Endothelial cell of umbilical vein (primary cell): ENCODE data around the gene PDLIM5. TPM values are rescaled to one million over a fixed set of nuclear protein-coding genes. Genes with fewer than 3 reads are reported as not detected.

ENCODE experiments used
- BruUV-seq: library from RNA; stranded (reverse); fragments of 400-500 nt; replicated peaks from 2 replicates; lab custom pipeline; 2021; lab: Mats Ljungman, UMichigan
- CTCF ChIA-PET: fragments of 300-600, 350-600 bp; sonication (Branson Sonifier 250); formaldehyde crosslinking; loops from one replicate; lab custom pipeline; 2021; ENCODE audit warnings: antibody characterized with exemption, inconsistent platforms; lab: Charles Lee
- POLR2A ChIA-PET: fragments of 300-600, 350-600 bp; sonication (Branson Sonifier 250); formaldehyde crosslinking; loops from one replicate; lab custom pipeline; 2021; ENCODE audit warnings: antibody characterized with exemption, inconsistent platforms; lab: Charles Lee
- DNase-seq: peaks from one replicate; pipeline ENCODE4 v3.0.0-alpha.2; 2011; ENCODE audit warnings: low read depth, low spot score
- FAIRE-seq: peaks from 2 replicates; lab custom pipeline; 2011; peaks lifted over from hg19 to GRCh38; lab: Jason Lieb, UNC
- H2AFZ ChIP-seq: 2 replicates; pipeline ENCODE4 v1.6.0; 2012; ENCODE audit warnings: low read depth, low read length, control low read depth, inconsistent platforms
- H3K27ac ChIP-seq: 2 replicates; pipeline ENCODE4 v1.5.1; 2011; ENCODE audit warnings: low read depth, mild to moderate bottlenecking, control low read depth, low read length, moderate library complexity; ENCODE audit not compliant: insufficient read depth
- H3K27me3 ChIP-seq, 2 experiments: 2 replicates each; pipeline versions ENCODE4 v1.6.0 to v1.6.1; 2011; ENCODE audit warnings: low read length in 2 of 2, mixed read lengths in 1 of 2; ENCODE audit not compliant: control insufficient read depth in 2 of 2, insufficient read depth in 2 of 2
- H3K36me3 ChIP-seq, 2 experiments: 2 replicates in 1 of 2; 3 replicates in 1 of 2; pipeline ENCODE4 v1.5.1; 2011; ENCODE audit warnings: low read length in 2 of 2, mild to moderate bottlenecking in 1 of 2, moderate library complexity in 1 of 2; ENCODE audit not compliant: control insufficient read depth in 2 of 2, insufficient read depth in 2 of 2; ENCODE audit errors: extremely low read depth in 1 of 2
- H3K4me1 ChIP-seq: 3 replicates; pipeline ENCODE4 v1.5.1; 2011; ENCODE audit warnings: mild to moderate bottlenecking, low read length; ENCODE audit not compliant: control insufficient read depth, insufficient read depth; ENCODE audit errors: extremely low read depth
- H3K4me2 ChIP-seq: 2 replicates; pipeline ENCODE4 v1.6.1; 2011; ENCODE audit warnings: low read length, control low read depth, mixed read lengths; ENCODE audit not compliant: insufficient read depth
- H3K4me3 ChIP-seq, 3 experiments: fragments of 200-600 bp in 1 of 3; sonication (generic), shearing (Covaris generic) in 1 of 3; replicated peaks in 1 of 3; 2 replicates each; pipeline ENCODE4 v1.5.1; 2011 to 2016; ENCODE audit warnings: control low read depth in 3 of 3, low read length in 3 of 3, mild to moderate bottlenecking in 2 of 3, inconsistent platforms in 1 of 3, low read depth in 1 of 3, moderate library complexity in 1 of 3; ENCODE audit not compliant: insufficient read depth in 1 of 3
- H3K79me2 ChIP-seq: 2 replicates; pipeline ENCODE4 v1.6.0; 2012; ENCODE audit warnings: low read length, inconsistent platforms; ENCODE audit not compliant: control insufficient read depth, insufficient read depth
- H3K9ac ChIP-seq: replicated peaks from 2 replicates; pipeline ENCODE3; 2011; ENCODE audit warnings: low read length, control low read depth; ENCODE audit not compliant: insufficient read depth; ENCODE audit errors: extremely low read depth
- H3K9me1 ChIP-seq: replicated peaks from 3 replicates; pipeline ENCODE4 v1.6.0; 2011; ENCODE audit warnings: mild to moderate bottlenecking, low read length; ENCODE audit not compliant: control insufficient read depth, insufficient read depth; ENCODE audit errors: extremely low read depth
- H3K9me3 ChIP-seq: replicated peaks from 2 replicates; pipeline ENCODE4 v1.5.1; 2012; ENCODE audit warnings: low read length, inconsistent platforms; ENCODE audit not compliant: control insufficient read depth, insufficient read depth
- H4K20me1 ChIP-seq: replicated peaks from 2 replicates; pipeline ENCODE3; 2011; ENCODE audit warnings: mild to moderate bottlenecking, low read length; ENCODE audit not compliant: control insufficient read depth, insufficient read depth; ENCODE audit errors: extremely low read depth
- EZH2 ChIP-seq: IDR thresholded peaks from 2 replicates; pipeline ENCODE4 v1.6.1; 2012; ENCODE audit warnings: borderline replicate concordance, low read depth, mild to moderate bottlenecking, moderate library complexity, low read length, inconsistent platforms; ENCODE audit not compliant: severe bottlenecking
- FOS ChIP-seq: IDR thresholded peaks from 2 replicates; pipeline ENCODE4 v1.6.1; 2011; ENCODE audit warnings: mild to moderate bottlenecking, low read length, moderate library complexity, borderline replicate concordance; ENCODE audit not compliant: insufficient read depth
- GATA2 ChIP-seq: IDR thresholded peaks from 2 replicates; pipeline ENCODE4 v1.7.0; 2011; ENCODE audit warnings: low read depth, mild to moderate bottlenecking, moderate library complexity, mixed read lengths, low read length; ENCODE audit not compliant: insufficient read length, insufficient read depth
- JUN ChIP-seq: IDR thresholded peaks from 2 replicates; pipeline ENCODE4 v1.6.1; 2011; ENCODE audit warnings: borderline replicate concordance, low read depth; ENCODE audit not compliant: insufficient read length, insufficient read depth
- MAX ChIP-seq: IDR thresholded peaks from 2 replicates; pipeline ENCODE4 v1.6.1; 2011; ENCODE audit not compliant: insufficient read depth, insufficient read length
- MYC ChIP-seq: IDR thresholded peaks from one replicate; pipeline ENCODE4 v1.6.1; 2011; ENCODE audit warnings: mild to moderate bottlenecking, low read depth, low read length
- POLR2A ChIP-seq: IDR thresholded peaks from 2 replicates; pipeline ENCODE4 v1.6.1; 2012; ENCODE audit warnings: low read depth, mild to moderate bottlenecking, control low read depth, low read length
- POLR2AphosphoS5 ChIP-seq: IDR thresholded peaks from 2 replicates; pipeline ENCODE4 v1.6.1; 2012; ENCODE audit warnings: low read depth, mild to moderate bottlenecking, control low read depth, low read length, moderate library complexity; ENCODE audit not compliant: insufficient read depth
- dilution Hi-C: fragments of 300-500 bp; cut with MboI; formaldehyde crosslinking; loops from one replicate; pipeline ENCODE4 v1.15.0; 2019; ENCODE audit warnings: low sequenced_read_pairs; ENCODE audit not compliant: extremely low pct_ligation_motif_present
- intact Hi-C: fragments of 100-400 bp; cut with micrococcal nuclease; formaldehyde crosslinking; loops from one replicate; pipeline ENCODE4 v1.10.0; 2022
- polyA plus RNA-seq, 4 experiments: library from polyadenylated mRNA; depleted of rRNA in 3 of 4; stranded (reverse) in 3 of 4; unstranded in 1 of 4; fragments of >200 nt; gene quantifications; 2 replicates each; pipeline versions ENCODE4 v1.2.1 to v1.2.3, GENCODE V29; 2011 to 2012; ENCODE audit warnings: missing spikeins in 1 of 4
- total RNA-seq: library from RNA; stranded (reverse); gene quantifications from 2 replicates; pipeline ENCODE4 v1.2.3, GENCODE V29; 2021
- TF ChIP-seq, protein P1 (sequence below), 2 donors: IDR thresholded peaks; 1 replicate in 1 of 2; 2 replicates in 1 of 2; pipeline ENCODE4 v1.5.1; 2011; ENCODE audit warnings: low read length in 2 of 2, mild to moderate bottlenecking in 2 of 2, moderate library complexity in 2 of 2, control low read depth in 1 of 2, inconsistent platforms in 1 of 2, low read depth in 1 of 2; ENCODE audit not compliant: insufficient read depth in 1 of 2; ENCODE audit errors: extremely low read depth in 1 of 2

PDLIM5 gene
- total and polyA plus RNA-seq, 2 donors (not counting 3 experiments of a cell fraction or from before 2014, with no cell fraction given) = 243 to 310 TPM

- H3K79me2 ChIP-seq = peaks cover 21% of the 10 kb centered on the region
- no peaks in the 10 kb centered on the region for H3K36me3 ChIP-seq
- no peak overlapping the region for H2AFZ ChIP-seq
- DNase-seq (no peak), FAIRE-seq (no peak)
- H3K27ac ChIP-seq = no peak overlapping the region
- ChIA-PET CTCF (interaction anchor here (1.1 to 1.6 kb wide), 3 partner anchors 9 to 42 kb away, joined by 3 to 12 read pairs (median 4); no protein-coding TSS in a partner anchor), POLR2A (no interaction called here)
- TF ChIP-seq POLR2AphosphoS5 = no peak
- TF ChIP-seq GATA2 = peak; percentile 22
- no peak for TF ChIP-seq MYC
- TF ChIP-seq EZH2 = no peak
- no peaks in the 10 kb centered on the region for H3K9me3 ChIP-seq
- peaks cover 15% of the 10 kb centered on the region for H3K4me1 ChIP-seq
- no peak overlapping the region for H3K4me2 ChIP-seq
- no peaks in the 10 kb centered on the region for H3K9me1 ChIP-seq
- H3K27me3 ChIP-seq = no peaks in the 10 kb centered on the region
- no peak overlapping the region for H3K4me3 ChIP-seq
- no TSS peak for BruUV-seq
- no peak overlapping the region for H3K9ac ChIP-seq
- intact Hi-C loops (no loop called here), dilution Hi-C loops (no loop called here)
- H4K20me1 ChIP-seq = no peaks in the 10 kb centered on the region
These were observed 2.8 kb upstream of the PDLIM5 start for GRCh38 chr4:94448815-94449375.

- no peaks in the 10 kb centered on the region for H3K9me1 ChIP-seq
- dilution Hi-C loops (no loop called here), intact Hi-C loops (loop anchor here (1.0 to 5.0 kb wide), 4 partner anchors 39 to 145 kb away; no protein-coding TSS in a partner anchor)
- H3K79me2 ChIP-seq = peaks cover 44% of the 10 kb centered on the region
- DNase-seq (no peak), FAIRE-seq (no peak)
- peaks cover 33% of the 10 kb centered on the region for H3K4me1 ChIP-seq
- H3K27me3 ChIP-seq = no peaks in the 10 kb centered on the region
- peaks cover 0 to 9% of the 10 kb centered on the region in 2 experiments for H3K36me3 ChIP-seq
- peak overlapping the region; percentile 88 for H2AFZ ChIP-seq
- no peak overlapping the region for H3K27ac ChIP-seq
- CTCF ChIA-PET = interaction anchor here (0.9 to 5.2 kb wide), 4 partner anchors 36 to 144 kb away, joined by 3 to 62 read pairs (median 5); no protein-coding TSS in a partner anchor
- peak overlapping the region; percentile 62 for H3K9ac ChIP-seq
- POLR2A ChIA-PET = interaction anchor here (0.7 to 1.5 kb wide), 3 partner anchors 12 to 44 kb away, joined by 3 to 6 read pairs (median 4); no protein-coding TSS in a partner anchor
- H3K4me3 ChIP-seq = peak overlapping the region; percentile 58 to 82 (median 60)
- no peaks in the 10 kb centered on the region for H4K20me1 ChIP-seq
- BruUV-seq = no TSS peak
- TF ChIP-seq JUN (no peak), POLR2A (no peak), MYC (no peak), POLR2AphosphoS5 (no peak), MAX (no peak), GATA2 (no peak), EZH2 (no peak), FOS (no peak)
- TF ChIP-seq, protein P1, sequence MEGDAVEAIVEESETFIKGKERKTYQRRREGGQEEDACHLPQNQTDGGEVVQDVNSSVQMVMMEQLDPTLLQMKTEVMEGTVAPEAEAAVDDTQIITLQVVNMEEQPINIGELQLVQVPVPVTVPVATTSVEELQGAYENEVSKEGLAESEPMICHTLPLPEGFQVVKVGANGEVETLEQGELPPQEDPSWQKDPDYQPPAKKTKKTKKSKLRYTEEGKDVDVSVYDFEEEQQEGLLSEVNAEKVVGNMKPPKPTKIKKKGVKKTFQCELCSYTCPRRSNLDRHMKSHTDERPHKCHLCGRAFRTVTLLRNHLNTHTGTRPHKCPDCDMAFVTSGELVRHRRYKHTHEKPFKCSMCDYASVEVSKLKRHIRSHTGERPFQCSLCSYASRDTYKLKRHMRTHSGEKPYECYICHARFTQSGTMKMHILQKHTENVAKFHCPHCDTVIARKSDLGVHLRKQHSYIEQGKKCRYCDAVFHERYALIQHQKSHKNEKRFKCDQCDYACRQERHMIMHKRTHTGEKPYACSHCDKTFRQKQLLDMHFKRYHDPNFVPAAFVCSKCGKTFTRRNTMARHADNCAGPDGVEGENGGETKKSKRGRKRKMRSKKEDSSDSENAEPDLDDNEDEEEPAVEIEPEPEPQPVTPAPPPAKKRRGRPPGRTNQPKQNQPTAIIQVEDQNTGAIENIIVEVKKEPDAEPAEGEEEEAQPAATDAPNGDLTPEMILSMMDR (IDR thresholded peaks at IDR 0.05; ENCODE audit: extremely low read depth in 1 of 2, insufficient read depth in 1 of 2, low read depth in 1 of 2, low read length in 2 of 2) = no peak
- H3K9me3 ChIP-seq = no peaks in the 10 kb centered on the region
- peak overlapping the region; percentile 95 for H3K4me2 ChIP-seq
These were observed 569 bp upstream of the PDLIM5 start for GRCh38 chr4:94451051-94451694.
